GM18507 (cell line): ENCODE measurements around the gene ENDOU.

Experiments
- DNase-seq: peaks from one replicate; pipeline ENCODE4 v3.0.0; 2011; ENCODE audit warnings: low read depth; ENCODE audit not compliant: insufficient read length; ENCODE audit errors: extremely low spot score
- FAIRE-seq: peaks from 2 replicates; lab custom pipeline; 2011; peaks lifted over from hg19 to GRCh38; lab: Jason Lieb, UNC

ENDOU gene

GRCh38 chr12:47745485-47746041 is 20.3 kb upstream of the ENDOU start:
- DNase-seq = no peak
- no peak for FAIRE-seq

GRCh38 chr12:47744778-47745436 is 19.6 kb upstream of the ENDOU start:
- DNase-seq = no peak
- no peak for FAIRE-seq

GRCh38 chr12:47744005-47744651 is 18.8 kb upstream of the ENDOU start:
- DNase-seq (no peak), FAIRE-seq (no peak)

GRCh38 chr12:47743311-47743860 is 18.1 kb upstream of the ENDOU start:
- FAIRE-seq = no peak
- DNase-seq = no peak

- no peak for DNase-seq
- peak; percentile 91 for FAIRE-seq
These were observed 17.0 kb upstream of the ENDOU start for GRCh38 chr12:47742253-47742825.

- FAIRE-seq = peak; percentile 33
- DNase-seq = no peak
These were observed 16.0 kb upstream of the ENDOU start for GRCh38 chr12:47741340-47741703.

- FAIRE-seq = no peak
These were observed 15.5 kb upstream of the ENDOU start for GRCh38 chr12:47740606-47741339.

GRCh38 chr12:47739979-47740378 is 14.7 kb upstream of the ENDOU start:
- FAIRE-seq = peak; percentile 73
- DNase-seq = no peak

More at GRCh38 chr12:47740606-47741339, 15.5 kb upstream of the ENDOU start:
- no peak for DNase-seq

- DNase-seq (no peak), FAIRE-seq (no peak)
These were observed 14.0 kb upstream of the ENDOU start for GRCh38 chr12:47739297-47739696.

GRCh38 chr12:47737936-47738594 is 12.8 kb upstream of the ENDOU start:
- DNase-seq (no peak), FAIRE-seq (no peak)

- FAIRE-seq (no peak), DNase-seq (no peak)
These were observed 11.8 kb upstream of the ENDOU start for GRCh38 chr12:47736877-47737676.

GRCh38 chr12:47736216-47736615 is 10.9 kb upstream of the ENDOU start:
- FAIRE-seq (no peak), DNase-seq (no peak)

- FAIRE-seq (no peak), DNase-seq (no peak)
These were observed 10.4 kb upstream of the ENDOU start for GRCh38 chr12:47735649-47736048.

- no peak for DNase-seq
- FAIRE-seq = no peak
These were observed 9.6 kb upstream of the ENDOU start for GRCh38 chr12:47734725-47735480.

- no peak for FAIRE-seq
- DNase-seq = no peak
These were observed 7.9 kb upstream of the ENDOU start for GRCh38 chr12:47733142-47733541.

- no peak for FAIRE-seq
- no peak for DNase-seq
These were observed 7.2 kb upstream of the ENDOU start for GRCh38 chr12:47732504-47732903.

GRCh38 chr12:47731723-47732122 is 6.4 kb upstream of the ENDOU start:
- DNase-seq (no peak), FAIRE-seq (no peak)

- FAIRE-seq = no peak
- no peak for DNase-seq
These were observed 5.1 kb upstream of the ENDOU start for GRCh38 chr12:47730341-47730744.
